HG02852 (cell line): ENCODE data around the gene ELOVL5.

Experiments used
- ATAC-seq: cut with Tn5 transposase; IDR thresholded peaks from one replicate; pipeline ENCODE4 v1.9.1; 2021; ENCODE audit warnings: mild to moderate bottlenecking, moderate library complexity; ENCODE audit not compliant: unreplicated experiment

ELOVL5 gene

DNA sequence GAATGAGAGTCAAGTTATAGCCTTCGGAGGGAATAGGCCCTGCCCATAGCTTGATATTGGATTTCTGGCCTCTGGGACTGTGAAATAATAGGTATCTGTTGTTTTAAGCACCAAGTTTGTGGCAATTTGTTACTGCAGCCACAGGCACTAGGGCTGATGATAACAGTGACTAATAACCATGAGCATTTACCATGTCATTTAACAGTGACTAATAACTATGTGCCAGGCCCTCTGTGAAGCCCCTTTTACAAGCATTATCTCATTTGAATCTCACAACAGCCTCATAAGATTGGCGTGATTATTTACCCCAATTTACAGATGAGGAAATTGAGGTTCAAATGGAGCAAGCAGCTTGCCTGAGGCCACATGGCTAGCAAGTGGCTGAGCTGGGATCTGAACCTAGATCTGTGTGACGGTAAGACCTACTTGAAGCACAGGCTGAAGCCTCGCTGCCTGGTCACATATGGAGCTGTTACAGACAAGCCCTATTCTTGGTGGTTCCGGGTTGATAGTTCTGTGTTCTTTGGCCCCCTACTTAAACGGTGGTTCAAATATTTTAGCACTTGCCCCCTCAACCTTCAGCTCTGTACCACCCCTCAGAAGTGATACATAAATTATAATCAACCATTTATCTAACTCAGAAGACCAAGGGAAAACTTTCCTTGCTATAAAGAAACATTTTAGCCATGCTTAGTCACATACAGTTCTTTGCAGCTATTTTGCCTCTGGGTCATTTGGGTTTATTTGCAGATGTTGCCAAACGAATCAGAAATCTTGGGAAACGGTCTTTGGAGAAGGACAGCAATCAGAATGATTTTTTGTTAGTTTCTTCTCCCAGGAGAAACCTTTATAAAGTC is 98.3 kb downstream of the ELOVL5 start:
- no peak for ATAC-seq

DNA sequence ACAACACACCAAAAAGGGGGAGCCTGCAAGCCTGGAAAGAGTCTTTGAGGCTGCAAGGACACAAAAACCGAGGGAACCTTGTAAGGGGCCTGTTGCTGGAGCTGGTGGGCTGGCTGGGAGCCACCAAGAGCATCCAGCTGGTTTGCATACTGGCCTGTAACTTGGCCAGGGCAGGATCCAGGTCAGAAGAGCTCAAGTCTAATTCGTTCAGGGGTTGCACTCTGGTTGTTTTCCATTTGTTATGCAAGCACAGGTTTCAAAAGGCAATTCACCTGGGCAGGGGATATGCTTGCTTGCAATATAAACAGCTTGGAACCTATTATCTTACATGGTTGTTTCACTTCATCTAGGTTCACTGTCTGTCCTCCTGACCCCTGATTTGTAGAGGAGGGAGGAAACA is 101.8 kb downstream of the ELOVL5 start:
- ATAC-seq, result no peak

DNA sequence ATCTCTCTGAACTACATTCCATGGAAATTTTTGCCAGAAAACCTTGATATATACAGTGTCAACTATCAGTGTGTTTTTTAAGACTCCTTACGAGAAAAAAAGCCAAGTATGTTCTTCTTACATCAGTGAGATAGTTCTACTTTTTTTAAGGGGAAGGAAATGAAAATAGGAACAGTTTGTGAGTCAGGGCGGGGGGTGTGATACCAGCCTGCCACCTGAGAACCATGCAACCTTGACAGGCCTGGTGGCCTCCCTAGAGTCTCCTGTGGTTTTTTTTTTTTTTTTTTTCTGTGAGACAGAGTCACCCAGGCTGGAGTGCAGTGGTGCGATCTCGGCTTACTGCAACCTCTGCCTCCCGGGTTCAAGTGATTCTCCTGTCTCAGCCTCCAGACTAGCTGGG is 103.8 kb downstream of the ELOVL5 start:
- peak; percentile 61 for ATAC-seq

DNA sequence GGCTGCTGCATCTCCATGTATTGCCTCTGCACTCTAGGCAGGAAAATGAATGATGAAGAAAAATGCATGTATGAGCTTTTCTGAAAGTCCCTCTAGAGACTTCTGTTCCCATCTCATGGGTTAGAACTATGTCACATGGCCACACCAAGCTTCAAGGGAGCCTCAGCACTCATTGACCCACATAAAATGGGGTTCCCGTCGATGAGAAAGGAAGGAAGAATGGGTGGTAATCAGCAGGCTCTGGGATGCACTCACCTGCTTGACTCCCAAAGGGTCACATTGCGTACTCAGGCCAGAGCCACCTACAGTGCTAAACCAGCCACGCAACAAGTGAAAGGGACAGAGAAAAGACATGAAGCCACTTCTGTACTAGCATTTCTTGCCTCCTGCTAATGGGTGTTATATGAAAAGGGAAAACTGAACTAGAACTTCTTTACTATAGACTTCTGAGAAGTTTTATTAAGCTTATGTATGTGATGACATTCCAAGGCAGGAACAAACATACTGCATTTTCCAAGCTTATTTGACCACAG is 104.3 kb downstream of the ELOVL5 start:
- no peak for ATAC-seq

DNA sequence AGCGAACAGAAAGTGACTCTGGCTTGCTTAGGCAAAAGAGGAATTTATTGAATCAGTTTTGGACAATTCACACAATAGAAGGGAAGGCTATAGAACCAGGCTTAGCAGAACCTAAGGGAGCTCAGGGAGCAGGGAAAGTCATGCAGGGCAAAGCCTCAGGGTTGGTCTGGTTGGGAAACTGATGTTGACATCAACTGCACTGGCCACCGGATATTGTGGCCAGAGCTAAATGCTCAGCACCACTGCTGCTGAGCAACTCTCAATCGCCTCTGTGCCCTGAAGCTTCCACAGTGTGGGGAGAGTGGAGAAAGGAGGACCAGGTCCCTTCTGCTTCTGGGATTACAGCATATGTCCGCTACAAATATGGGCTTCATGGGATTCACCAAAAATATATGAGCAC is 106.8 kb downstream of the ELOVL5 start:
- ATAC-seq, result no peak

DNA sequence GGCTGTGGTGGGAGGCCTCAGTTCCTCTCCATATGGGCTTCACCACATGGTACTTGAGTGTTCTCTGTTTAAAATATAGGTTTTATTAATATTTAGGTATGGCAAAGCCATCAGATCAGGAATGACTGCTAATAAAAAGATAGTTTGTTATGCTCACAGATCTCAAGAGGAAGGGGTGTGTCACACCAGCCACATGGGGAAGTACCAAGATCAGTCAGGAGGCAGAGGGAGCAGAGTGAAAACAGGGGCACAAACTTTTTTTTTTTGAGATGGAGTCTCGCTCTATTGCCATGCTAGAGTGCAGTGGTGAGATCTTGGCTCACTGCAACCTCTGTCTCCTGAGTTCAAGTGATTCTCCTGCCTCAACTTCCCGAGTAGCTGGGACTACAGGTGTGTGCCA is 108.0 kb downstream of the ELOVL5 start:
- ATAC-seq, result no peak

DNA sequence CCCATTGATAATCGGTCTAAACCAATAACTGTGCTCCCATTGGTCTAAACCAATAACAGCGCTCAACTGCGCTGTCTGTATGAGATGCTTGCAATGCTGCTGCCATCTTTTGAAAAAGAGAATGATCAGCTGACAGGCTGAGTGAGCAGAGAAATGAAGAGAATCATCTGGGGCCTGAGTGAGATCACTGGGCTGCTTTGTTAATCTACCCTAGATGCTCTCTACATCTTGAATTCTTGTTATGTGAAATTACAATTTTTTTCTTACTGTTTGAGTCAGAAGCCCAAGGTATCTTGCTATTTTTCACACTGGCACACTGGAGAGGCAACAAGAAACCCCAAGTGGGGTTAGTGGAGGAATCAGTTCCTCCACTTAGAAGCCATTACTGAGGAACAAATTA is 108.6 kb downstream of the ELOVL5 start:
- ATAC-seq, result no peak

DNA sequence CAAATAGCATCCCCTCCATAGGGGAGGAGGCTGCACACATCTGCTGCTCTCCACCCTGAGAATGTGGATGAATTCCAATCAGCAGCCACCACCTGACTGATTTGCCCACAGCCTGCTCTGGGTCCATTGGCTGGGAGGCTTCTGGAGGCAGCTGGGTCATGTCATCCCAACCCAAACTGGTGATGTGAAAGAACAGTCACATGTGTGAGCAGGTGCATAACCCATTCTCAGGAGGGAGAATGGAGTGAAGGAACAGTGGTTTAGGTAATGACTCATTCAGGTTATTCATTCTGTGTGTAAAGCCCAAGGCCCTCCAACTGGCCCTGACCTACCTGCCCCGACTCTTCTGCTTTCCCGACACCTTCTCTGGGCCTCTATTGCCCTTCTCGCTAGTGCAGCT is 109.2 kb downstream of the ELOVL5 start:
- ATAC-seq, result peak; percentile 63

DNA sequence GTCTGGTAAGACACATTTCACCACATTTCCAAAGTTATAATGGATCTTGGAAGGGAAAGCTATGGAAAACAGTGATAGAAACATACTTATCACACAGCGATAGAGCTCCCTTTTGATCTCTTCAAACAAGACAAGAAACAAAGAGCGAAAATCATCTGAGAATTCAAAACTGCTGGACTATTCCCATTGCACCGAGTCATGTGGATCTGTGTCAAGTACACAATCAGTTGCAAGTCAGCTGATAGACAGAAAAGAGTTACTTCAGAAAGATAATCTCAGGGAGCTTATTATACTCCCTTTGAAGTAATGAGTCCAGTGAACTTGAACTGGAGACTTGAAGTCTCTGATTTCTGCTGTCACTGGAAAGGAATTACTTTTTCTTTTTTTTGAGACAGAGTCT is 110.4 kb downstream of the ELOVL5 start:
- no peak for ATAC-seq

DNA sequence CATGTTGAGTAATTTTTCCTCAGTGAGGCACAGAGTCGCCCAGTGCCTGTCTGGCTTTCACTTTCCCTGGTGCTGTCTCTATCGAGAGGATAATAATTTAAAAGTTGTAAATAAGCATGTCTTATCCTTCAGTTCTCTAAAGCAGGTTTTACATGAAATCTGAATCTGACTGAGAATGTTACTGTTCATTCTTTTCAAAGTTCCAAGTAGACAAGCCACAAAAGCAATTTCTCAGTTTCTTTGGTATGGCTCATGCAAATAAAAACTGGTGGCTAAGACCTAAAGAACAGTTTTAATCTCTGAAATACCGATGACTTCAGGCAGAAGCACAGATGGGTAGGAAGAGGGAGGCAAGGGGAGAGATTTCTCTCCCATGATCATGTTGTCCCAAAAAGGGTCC is 112.5 kb downstream of the ELOVL5 start:
- ATAC-seq, result peak; percentile 43

DNA sequence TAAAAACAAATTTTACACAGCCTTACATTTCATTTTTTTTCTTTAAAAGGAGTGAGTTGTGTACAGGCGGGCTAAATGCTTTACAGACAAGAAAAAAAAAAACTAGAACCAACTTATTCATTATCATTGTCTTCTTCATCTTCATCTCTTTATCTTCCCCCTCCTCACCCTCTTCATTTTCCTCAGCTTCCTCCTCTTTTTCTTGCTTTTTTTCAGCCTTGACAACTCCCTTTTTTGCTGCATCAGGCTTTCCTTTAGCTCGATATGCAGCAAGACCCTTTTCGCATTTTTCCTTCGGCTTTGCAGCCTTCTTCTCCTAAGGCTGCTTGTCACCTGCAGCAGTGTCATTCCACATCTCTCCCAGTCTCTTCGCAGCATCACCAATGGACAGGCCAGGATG is 113.2 kb downstream of the ELOVL5 start:
- ATAC-seq, result no peak

DNA sequence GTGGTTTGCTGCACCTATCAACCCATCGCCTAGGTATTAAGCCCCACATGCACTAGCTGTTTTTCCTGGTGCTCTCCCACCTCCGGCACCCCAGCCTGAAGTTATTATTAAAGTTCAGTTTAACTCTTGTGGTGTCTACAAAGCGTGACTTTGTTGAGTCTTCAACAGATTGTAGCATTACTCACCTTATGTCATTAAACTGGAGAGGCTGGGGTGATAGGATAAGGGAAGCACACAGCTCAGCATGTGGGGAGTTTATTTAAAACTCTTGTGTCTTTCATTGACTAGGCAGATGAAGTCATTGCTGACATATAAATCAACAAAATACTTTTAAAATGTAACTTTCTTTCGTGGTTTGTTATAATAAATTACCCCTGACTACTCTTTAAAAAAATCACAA is 115.4 kb downstream of the ELOVL5 start:
- ATAC-seq, result no peak

DNA sequence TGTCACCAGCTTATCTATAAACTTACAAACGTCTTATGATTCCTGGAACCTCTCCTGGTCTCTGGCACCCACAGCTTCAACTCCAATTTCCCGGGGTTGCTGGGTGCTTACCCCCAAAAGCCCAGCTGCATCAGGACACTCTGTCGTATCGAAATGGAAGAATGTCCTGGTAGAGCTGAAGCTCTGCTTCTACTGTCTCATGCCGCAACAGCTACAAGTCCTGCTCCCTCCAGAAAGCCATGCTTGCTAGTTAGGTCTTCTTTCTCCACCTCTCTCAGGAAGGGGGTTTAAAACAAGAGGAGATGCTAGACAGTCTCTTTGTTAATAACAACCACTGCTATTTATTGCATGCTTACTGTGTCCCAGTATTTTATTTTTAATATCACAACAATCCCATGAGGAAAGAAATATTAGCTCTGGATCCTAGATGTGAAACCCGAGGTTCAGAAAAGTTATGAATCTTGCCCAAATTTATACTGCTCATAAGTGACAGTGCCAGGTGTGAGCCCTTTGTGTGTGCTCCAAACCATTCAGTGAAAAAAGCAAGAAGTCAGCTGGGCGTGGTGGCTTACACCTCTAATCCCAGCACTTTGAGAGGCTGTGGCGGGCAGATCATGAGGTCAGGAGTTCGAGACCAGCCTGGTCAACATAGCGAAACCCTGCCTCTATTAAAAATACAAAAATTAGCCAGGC is 117.8 kb downstream of the ELOVL5 start:
- no peak for ATAC-seq

DNA sequence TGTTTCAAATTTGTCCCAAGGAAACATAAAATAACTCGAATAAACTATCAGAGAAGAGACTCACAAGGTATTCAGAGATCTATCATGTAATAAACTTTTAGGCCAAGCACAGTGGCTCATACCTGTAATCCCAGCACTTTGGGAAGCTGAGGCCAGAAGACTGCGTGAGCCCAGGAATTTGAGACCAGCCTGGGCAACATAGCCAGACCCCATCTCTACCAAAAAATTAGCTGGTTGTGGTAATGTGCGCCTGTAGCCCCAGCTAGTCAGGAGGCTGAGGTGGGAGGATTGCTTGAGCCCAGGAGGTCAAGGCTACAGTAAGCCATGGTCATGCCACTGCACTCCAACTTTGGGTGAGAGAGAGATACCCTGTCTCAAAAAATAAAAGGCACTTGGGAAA is 120.9 kb downstream of the ELOVL5 start:
- no peak for ATAC-seq

DNA sequence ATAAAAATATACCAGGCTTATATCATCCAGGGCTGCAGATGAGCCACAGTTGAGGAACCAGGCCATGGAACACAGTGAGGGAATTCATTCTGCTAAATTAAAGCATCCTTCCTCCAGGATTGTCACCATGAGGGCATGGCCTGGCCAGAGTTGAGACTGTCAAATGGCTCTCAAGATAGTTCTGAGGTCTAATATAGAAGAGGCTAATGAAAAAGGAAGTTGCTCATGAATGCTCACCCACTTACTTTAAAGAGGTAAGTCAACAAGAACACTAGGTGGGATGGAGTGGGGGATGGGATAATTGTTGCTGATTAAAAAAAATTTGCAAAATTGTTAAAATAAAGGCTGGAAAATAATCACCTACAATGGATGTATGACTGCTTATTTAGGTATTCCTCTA is 128.1 kb downstream of the ELOVL5 start:
- no peak for ATAC-seq
